Fibroblast of lung (primary cell): ENCODE results near the gene HCFC1.

Experiments used
- EZH2 ChIP-seq: IDR thresholded peaks from 2 replicates; pipeline ENCODE4 v1.5.1; 2012; ENCODE audit warnings: low read length, control low read depth, mild to moderate bottlenecking; ENCODE audit errors: missing control alignments
- TF ChIP-seq, protein P1 (sequence below), 2 donors: IDR thresholded peaks in 1 of 2; conservative IDR thresholded peaks in 1 of 2; 1 replicate in 1 of 2; 2 replicates in 1 of 2; pipeline ENCODE4 v1.5.1; 2011 to 2012; ENCODE audit warnings: low read length in 2 of 2, control low read depth in 1 of 2, inconsistent platforms in 1 of 2, low read depth in 1 of 2, mild to moderate bottlenecking in 1 of 2

GRCh38 chrX:153965406-153965805 lies 6.2 kb downstream of the HCFC1 start:
- TF ChIP-seq, protein P1, sequence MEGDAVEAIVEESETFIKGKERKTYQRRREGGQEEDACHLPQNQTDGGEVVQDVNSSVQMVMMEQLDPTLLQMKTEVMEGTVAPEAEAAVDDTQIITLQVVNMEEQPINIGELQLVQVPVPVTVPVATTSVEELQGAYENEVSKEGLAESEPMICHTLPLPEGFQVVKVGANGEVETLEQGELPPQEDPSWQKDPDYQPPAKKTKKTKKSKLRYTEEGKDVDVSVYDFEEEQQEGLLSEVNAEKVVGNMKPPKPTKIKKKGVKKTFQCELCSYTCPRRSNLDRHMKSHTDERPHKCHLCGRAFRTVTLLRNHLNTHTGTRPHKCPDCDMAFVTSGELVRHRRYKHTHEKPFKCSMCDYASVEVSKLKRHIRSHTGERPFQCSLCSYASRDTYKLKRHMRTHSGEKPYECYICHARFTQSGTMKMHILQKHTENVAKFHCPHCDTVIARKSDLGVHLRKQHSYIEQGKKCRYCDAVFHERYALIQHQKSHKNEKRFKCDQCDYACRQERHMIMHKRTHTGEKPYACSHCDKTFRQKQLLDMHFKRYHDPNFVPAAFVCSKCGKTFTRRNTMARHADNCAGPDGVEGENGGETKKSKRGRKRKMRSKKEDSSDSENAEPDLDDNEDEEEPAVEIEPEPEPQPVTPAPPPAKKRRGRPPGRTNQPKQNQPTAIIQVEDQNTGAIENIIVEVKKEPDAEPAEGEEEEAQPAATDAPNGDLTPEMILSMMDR (conservative IDR thresholded peaks at IDR 0.05 in 1 of 2, IDR thresholded peaks at IDR 0.05 in 1 of 2; ENCODE audit: low read depth in 1 of 2, low read length in 2 of 2), result no peak
- TF ChIP-seq EZH2, result no peak
